GM18517 (cell line): ENCODE data around the gene SESTD1.
"Not testable (repeated sequence)": the region's sequence is repeated elsewhere in the genome, so short reads cannot be mapped to it uniquely, and the experiment has no call there.

Experiments
- ATAC-seq: cut with Tn5 transposase; IDR thresholded peaks from one replicate; pipeline ENCODE4 v1.9.1; 2021; ENCODE audit warnings: mild to moderate bottlenecking, moderate library complexity; ENCODE audit not compliant: unreplicated experiment

Gene SESTD1

GRCh38 chr2:179124282-179124681 lies 140.3 kb downstream of the SESTD1 start:
- no peak for ATAC-seq

DNA sequence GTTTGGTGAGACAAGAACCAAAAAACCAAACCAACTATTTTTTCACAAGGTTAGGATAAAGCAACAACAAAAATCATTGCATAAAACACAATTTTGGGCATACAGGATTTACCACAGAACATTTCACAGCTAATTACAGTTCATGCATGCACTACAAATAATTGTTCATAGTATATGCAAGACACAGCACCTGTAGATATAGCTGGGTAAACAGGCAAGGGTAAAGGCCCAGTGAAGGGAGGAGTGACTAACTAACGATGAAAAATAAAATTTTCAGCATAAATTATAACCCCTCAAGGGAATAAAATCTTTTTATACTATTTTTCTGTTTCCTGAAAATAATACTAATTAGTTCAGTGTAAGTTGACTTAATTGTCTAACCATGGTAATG lies 141.4 kb downstream of the SESTD1 start:
- no peak for ATAC-seq

- peak; percentile 42 for ATAC-seq
These were observed 156.9 kb downstream of the SESTD1 start for GRCh38 chr2:179107737-179108136.

GRCh38 chr2:179106676-179107428 lies 157.8 kb downstream of the SESTD1 start:
- ATAC-seq, result peak; percentile 83

GRCh38 chr2:179106342-179106675 lies 158.3 kb downstream of the SESTD1 start:
- ATAC-seq, result no peak

- no peak for ATAC-seq
These were observed 159.9 kb downstream of the SESTD1 start for GRCh38 chr2:179104736-179105135.

GRCh38 chr2:179098080-179098689 lies 166.4 kb downstream of the SESTD1 start:
- ATAC-seq, result no peak

DNA sequence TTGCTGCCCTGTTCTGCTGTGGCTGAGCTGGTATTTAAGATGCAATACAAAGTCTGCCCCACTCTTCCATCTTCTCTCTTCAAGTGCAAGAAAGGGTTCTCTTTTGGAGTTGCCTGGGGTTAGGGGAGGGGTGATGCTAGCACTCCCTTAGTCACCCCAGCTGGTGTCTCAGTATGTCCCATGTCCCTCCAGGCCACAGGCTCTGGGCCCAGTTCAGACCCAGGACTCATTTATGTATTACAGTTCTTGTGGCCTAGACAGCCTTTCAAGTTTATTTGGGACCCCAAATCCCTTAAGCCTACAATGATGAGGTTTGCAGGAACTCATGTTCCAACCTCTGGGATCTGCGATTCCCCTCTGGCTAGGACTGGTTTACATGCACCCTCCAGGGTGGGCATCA lies 167.5 kb downstream of the SESTD1 start:
- ATAC-seq, result no peak

- ATAC-seq, result peak; percentile 98
These were observed 168.5 kb downstream of the SESTD1 start for GRCh38 chr2:179096090-179096489.

DNA sequence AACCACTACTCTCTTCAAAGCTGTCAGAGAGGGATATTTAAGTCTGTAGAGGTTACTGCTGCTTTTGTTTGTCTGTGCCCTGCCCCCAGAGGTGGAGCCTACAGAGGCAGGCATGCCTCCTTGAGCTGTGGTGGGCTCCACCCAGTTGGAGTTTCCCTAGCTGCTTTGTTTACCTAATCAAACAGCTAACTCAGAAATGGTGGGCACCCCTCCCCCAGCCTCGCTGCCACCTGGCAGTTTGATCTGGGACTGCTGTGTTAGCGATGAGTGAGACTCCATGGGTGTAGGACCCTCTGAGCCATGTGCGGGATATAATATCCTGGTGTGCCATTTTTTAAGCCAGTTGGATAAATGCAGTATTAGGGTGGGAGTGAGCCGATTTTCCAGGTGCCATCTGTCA lies 171.7 kb downstream of the SESTD1 start:
- ATAC-seq, result not testable (repeated sequence)

DNA sequence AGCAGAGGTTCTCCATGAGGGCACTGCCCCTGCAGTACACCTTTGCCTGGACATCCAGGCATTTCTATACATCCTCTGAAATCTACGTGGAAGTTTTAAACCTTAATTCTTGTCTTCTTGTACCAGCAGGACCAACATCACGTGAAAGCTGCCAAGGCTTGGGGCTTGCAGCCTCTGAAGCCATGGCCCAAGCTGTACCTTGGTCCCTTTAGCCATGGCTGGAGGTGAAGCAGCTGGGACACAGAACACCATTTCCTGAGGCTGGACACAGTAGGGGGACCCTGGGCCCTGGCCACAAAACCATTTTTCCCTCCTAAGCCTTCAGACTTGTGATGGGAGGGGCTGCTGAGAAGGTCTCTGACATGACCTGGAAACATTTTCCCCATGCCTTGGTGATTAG lies 181.9 kb downstream of the SESTD1 start:
- ATAC-seq, result no peak

GRCh38 chr2:179081954-179082353 lies 182.7 kb downstream of the SESTD1 start:
- ATAC-seq, result no peak

DNA sequence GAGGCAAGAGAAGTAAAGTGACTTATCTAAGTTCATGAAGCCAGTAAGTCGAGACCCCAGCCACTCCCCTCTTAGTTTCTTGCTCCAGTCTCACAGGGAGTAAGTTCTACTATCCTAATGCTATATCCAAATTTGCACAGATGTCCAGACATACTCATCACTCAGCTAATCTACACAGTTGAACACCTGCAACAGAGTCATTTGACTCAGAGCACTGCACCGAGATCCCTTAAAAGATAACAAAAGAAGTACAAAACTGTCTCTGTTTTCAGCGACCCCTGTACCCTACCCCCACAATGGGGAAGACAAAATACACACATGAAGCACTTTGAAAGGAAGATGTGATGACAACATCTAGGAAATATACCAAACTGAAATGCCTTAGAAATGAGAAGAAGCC lies 192.1 kb downstream of the SESTD1 start:
- no peak for ATAC-seq

- ATAC-seq, result no peak
These were observed 192.7 kb downstream of the SESTD1 start for GRCh38 chr2:179071810-179072355.

- ATAC-seq, result no peak
These were observed 193.7 kb downstream of the SESTD1 start for GRCh38 chr2:179070895-179071294.

DNA sequence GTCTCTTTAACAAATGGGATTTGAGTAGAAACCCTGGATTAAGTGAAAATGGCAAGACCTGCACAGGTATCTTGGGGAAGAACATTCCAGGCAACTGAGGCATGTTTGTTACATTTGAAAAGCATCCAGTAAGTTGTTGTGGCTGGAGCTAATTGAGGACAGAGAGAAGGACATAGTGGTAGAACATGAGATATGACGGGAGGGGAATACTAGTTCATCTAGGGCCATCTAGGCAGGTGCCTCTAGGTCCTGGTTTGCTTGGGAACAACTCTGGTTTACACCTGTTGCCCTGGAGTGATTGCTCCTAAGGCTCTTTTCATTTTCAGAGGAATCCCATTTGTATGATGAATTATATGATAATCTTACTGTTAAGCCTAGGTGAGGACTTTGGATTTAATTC lies 194.9 kb downstream of the SESTD1 start:
- ATAC-seq, result no peak

GRCh38 chr2:179068991-179069643 lies 195.5 kb downstream of the SESTD1 start:
- no peak for ATAC-seq

DNA sequence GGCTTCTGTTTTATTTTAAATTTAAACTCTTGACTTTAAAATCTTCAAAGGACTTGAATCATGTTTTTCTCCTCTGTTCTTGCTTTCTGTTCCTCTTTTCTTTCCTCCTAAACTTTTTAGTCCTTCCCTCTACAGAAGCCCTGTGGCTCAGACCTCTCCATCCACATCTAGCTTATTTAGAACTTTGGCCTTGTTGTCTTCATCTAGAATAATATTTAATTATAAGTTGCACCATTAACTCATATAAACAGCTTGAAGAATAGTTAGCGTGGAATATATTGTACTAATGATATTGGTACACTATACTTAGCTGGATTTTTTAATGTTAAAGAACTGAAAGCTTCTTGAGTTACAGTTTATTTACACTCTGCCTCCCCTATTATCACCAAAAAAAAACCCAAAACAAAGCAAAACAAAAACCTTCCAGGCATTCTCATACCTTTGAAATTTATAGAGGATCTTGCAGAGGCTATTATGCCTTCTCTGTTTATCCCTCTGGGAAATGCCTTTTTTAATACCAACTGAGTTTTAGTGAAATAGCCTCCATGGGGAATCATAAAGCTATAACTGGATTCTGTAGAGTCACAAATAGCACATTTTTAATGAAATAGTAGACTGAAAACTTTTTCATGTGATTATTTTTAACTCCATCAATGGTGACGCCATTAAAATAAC lies 205.5 kb downstream of the SESTD1 start:
- peak; percentile 89 for ATAC-seq

GRCh38 chr2:179057737-179058136 lies 206.9 kb downstream of the SESTD1 start:
- ATAC-seq, result no peak

- not testable (repeated sequence) for ATAC-seq
These were observed 211.1 kb downstream of the SESTD1 start for GRCh38 chr2:179053568-179053967.
